CD4-positive, alpha-beta T cell (primary cell): ENCODE measurements around the gene KDM3B. TPM values are rescaled to one million over a fixed set of nuclear protein-coding genes. Genes with fewer than 3 reads are reported as not detected.

ENCODE experiments used
- ATAC-seq: fragments of 200-7000 bp; cut with Tn5 transposase; one replicate; pipeline ENCODE4 v1.10.0; 2022; ENCODE audit warnings: mild to moderate bottlenecking; ENCODE audit not compliant: poor library complexity
- CTCF ChIA-PET: fragments of 350-600 bp; sonication (Branson Sonifier 250); formaldehyde crosslinking; loops from one replicate; lab custom pipeline; 2021; ENCODE audit warnings: antibody characterized with exemption, inconsistent platforms; lab: Charles Lee
- POLR2A ChIA-PET: fragments of 350-600 bp; sonication (Branson Sonifier 250); formaldehyde crosslinking; loops from one replicate; lab custom pipeline; 2021; ENCODE audit warnings: antibody characterized with exemption, inconsistent platforms; lab: Charles Lee
- DNase-seq, 14 experiments: peaks; one replicate each; pipeline ENCODE4 v3.0.0-alpha.2; 2013 to 2020; ENCODE audit warnings: mixed read lengths in 2 of 14
- H3K27ac ChIP-seq, 2 donors: one replicate each; pipeline versions ENCODE4 v1.5.1 to v1.7.0; 2013; ENCODE audit warnings: low read length in 2 of 2, low read depth in 1 of 2, mild to moderate bottlenecking in 1 of 2
- H3K27me3 ChIP-seq, 2 experiments: 1 replicate in 1 of 2; 2 replicates in 1 of 2; pipeline versions ENCODE4 v1.6.1 to v1.7.0; 2013; ENCODE audit warnings: low read length in 2 of 2, control low read depth in 1 of 2, mild to moderate bottlenecking in 1 of 2, moderate library complexity in 1 of 2; ENCODE audit not compliant: insufficient read depth in 2 of 2, control insufficient read depth in 1 of 2
- H3K36me3 ChIP-seq: one replicate; pipeline ENCODE4 v1.6.1; 2013; ENCODE audit warnings: low read length, control low read depth; ENCODE audit not compliant: insufficient read depth
- H3K4me1 ChIP-seq: one replicate; pipeline ENCODE4 v1.6.1; 2013; ENCODE audit warnings: low read length, control low read depth; ENCODE audit not compliant: insufficient read depth
- H3K4me3 ChIP-seq: one replicate; pipeline ENCODE4 v1.5.1; 2013; ENCODE audit warnings: mild to moderate bottlenecking, low read length, moderate library complexity
- H3K9me3 ChIP-seq, 2 experiments: 1 replicate in 1 of 2; 2 replicates in 1 of 2; pipeline versions ENCODE4 v1.6.1 to v1.7.0; 2013; ENCODE audit warnings: low read length in 2 of 2, mild to moderate bottlenecking in 2 of 2, control low read depth in 1 of 2, moderate library complexity in 1 of 2; ENCODE audit not compliant: control insufficient read depth in 1 of 2, insufficient read depth in 1 of 2
- H3K27ac Mint-ChIP-seq: one replicate; pipeline ENCODE4 v1.8.0; 2020; ENCODE audit warnings: mixed read lengths
- H3K27me3 Mint-ChIP-seq: one replicate; pipeline ENCODE4 v1.8.0; 2021; ENCODE audit warnings: mixed read lengths
- H3K36me3 Mint-ChIP-seq: one replicate; pipeline ENCODE4 v1.8.0; 2021; ENCODE audit warnings: low read depth, mixed read lengths
- H3K4me1 Mint-ChIP-seq: one replicate; pipeline ENCODE4 v1.8.0; 2021; ENCODE audit warnings: low read depth, mixed read lengths
- H3K4me3 Mint-ChIP-seq: one replicate; pipeline ENCODE4 v1.8.0; 2020; ENCODE audit warnings: mild to moderate bottlenecking, mixed read lengths
- H3K9me3 Mint-ChIP-seq: one replicate; pipeline ENCODE4 v1.8.0; 2020; ENCODE audit warnings: mixed read lengths
- CTCF ChIP-seq: fragments of 200-600 bp; IDR thresholded peaks from one replicate; pipeline ENCODE4 v1.8.0; 2022; ENCODE audit warnings: antibody characterized with exemption, mild to moderate bottlenecking
- intact Hi-C, 2 experiments: fragments of 100-400 bp; cut with DNase I in 1 of 2; cut with micrococcal nuclease in 1 of 2; formaldehyde crosslinking; loops; one replicate each; pipeline versions ENCODE4 v1.15.1 to v1.9.0; 2023 to 2025; cut with DNase I, micrococcal nuclease
- total RNA-seq, 174 experiments: library from RNA in 2 of 174; stranded (reverse) in 2 of 174; gene quantifications; one replicate each; pipeline ENCODE4 v1.2.3 and lab custom pipeline; 2021 to 2026

KDM3B gene
- total RNA-seq, 2 experiments from 2014 or later = 59.5 to 66.0 TPM

DNA sequence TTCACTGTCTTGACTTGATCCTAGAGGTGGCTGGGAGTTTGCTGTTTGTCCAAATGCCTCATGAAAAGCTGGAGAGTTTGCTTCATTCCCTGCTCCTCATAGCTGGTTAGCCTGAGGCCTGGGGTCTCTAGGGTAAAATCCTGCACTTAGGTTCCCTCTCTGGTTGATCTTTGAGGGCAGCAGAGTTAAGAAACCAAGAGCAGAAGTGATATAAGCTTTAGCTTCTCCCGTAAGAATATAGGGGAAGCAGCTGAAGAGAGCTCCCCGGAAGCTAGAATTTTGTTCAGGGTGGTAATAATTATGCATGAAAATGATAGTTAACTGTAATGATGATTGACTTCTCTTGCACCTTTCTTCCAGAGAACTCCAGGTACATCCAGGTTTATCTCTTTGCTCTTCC, 13.0 kb upstream of the KDM3B start:
- ChIA-PET POLR2A (interaction anchor here (0.6 to 8.5 kb wide), 4 partner anchors 8 to 204 kb away, joined by 3 to 293 read pairs (median 6); partner anchors contain the start of genes CDC25C, ETF1 and KDM3B), CTCF (interaction anchor here (1.3 to 13.3 kb wide), 2 partner anchors 12 to 13 kb away, joined by 3 to 248 read pairs; partner anchors contain the start of gene KDM3B)
- Mint-ChIP-seq H3K36me3 (peaks cover 30% of the 10 kb centered on the region), H3K9me3 (no peaks in the 10 kb centered on the region), H3K27ac (peak overlapping the region; percentile 84), H3K27me3 (no peaks in the 10 kb centered on the region), H3K4me1 (peaks cover 46% of the 10 kb centered on the region), H3K4me3 (peak overlapping the region; percentile 94)
- Histone ChIP-seq H3K27ac (no peak overlapping the region), H3K4me1 (peaks cover 21% of the 10 kb centered on the region), H3K4me3 (peak overlapping the region; percentile 62), H3K9me3 (no peaks in the 10 kb centered on the region), H3K36me3 (peaks cover 22% of the 10 kb centered on the region), H3K27me3 (no peaks in the 10 kb centered on the region)
- no peak for DNase-seq
- no peak for ATAC-seq
- intact Hi-C loops = loop anchor here (2.0 to 10.0 kb wide), 6 partner anchors 13 to 1065 kb away; partner anchors contain the start of genes CDC23 (in 1 of the 2), HNRNPA0 (in 1 of the 2), HSPA9 (in 1 of the 2) and KDM3B (in 1 of the 2)
- TF ChIP-seq CTCF = no peak

GRCh38 chr5:138340008-138340407, 12.5 kb upstream of the KDM3B start:
- peaks cover 35% of the 10 kb centered on the region for H3K36me3 Mint-ChIP-seq
- no peaks in the 10 kb centered on the region for H3K9me3 Mint-ChIP-seq
- Histone ChIP-seq H3K27ac (no peak overlapping the region), H3K9me3 (no peaks in the 10 kb centered on the region), H3K4me3 (no peak overlapping the region), H3K27me3 (no peaks in the 10 kb centered on the region), H3K4me1 (peaks cover 21% of the 10 kb centered on the region), H3K36me3 (peaks cover 27% of the 10 kb centered on the region)
- ChIA-PET CTCF (interaction anchor here (1.3 to 13.3 kb wide), 2 partner anchors 13 kb away, joined by 3 to 248 read pairs; partner anchors contain the start of gene KDM3B), POLR2A (interaction anchor here (1.0 to 8.5 kb wide), 3 partner anchors 9 to 203 kb away, joined by 3 to 293 read pairs (median 8); partner anchors contain the start of genes CDC25C, ETF1 and KDM3B)
- peak overlapping the region; percentile 94 for H3K4me3 Mint-ChIP-seq
- intact Hi-C loops = loop anchor here in 1 of 2 experiments (10.0 kb wide), 1 partner anchor 675 kb away; no protein-coding TSS in a partner anchor
- no peaks in the 10 kb centered on the region for H3K27me3 Mint-ChIP-seq
- peaks cover 46% of the 10 kb centered on the region for H3K4me1 Mint-ChIP-seq
- H3K27ac Mint-ChIP-seq = peak overlapping the region; percentile 84
- no peak for TF ChIP-seq CTCF
- ATAC-seq (no peak), DNase-seq (no peak)

- intact Hi-C loops = loop anchor here in 1 of 2 experiments (10.0 kb wide), 1 partner anchor 680 kb away; no protein-coding TSS in a partner anchor
- peaks cover 49% of the 10 kb centered on the region for H3K36me3 ChIP-seq
- H3K9me3 ChIP-seq = no peaks in the 10 kb centered on the region
- Mint-ChIP-seq H3K27me3 (no peaks in the 10 kb centered on the region), H3K9me3 (no peaks in the 10 kb centered on the region), H3K27ac (no peak overlapping the region), H3K36me3 (peaks cover 72% of the 10 kb centered on the region), H3K4me3 (no peak overlapping the region), H3K4me1 (peaks cover 19% of the 10 kb centered on the region)
- H3K4me3 ChIP-seq = no peak overlapping the region
- ChIA-PET CTCF (interaction anchor here (0.6 kb wide), 2 partner anchors 53 to 148 kb away, joined by 3 to 4 read pairs; no protein-coding TSS in a partner anchor), POLR2A (no interaction called here)
- TF ChIP-seq CTCF = no peak
- H3K27me3 ChIP-seq = no peaks in the 10 kb centered on the region
- no peak for ATAC-seq
- no peak overlapping the region for H3K27ac ChIP-seq
- no peak for DNase-seq
- H3K4me1 ChIP-seq = no peaks in the 10 kb centered on the region
Measured at GRCh38 chr5:138344887-138345622, 7.4 kb upstream of the KDM3B start.
